Posterior cingulate gyrus (tissue), 11 donors: ENCODE measurements around the gene COL6A5.
"Not testable (repeated sequence)": the region's sequence is repeated elsewhere in the genome, so short reads cannot be mapped to it uniquely, and the experiment has no call there.

Experiments used
- DNase-seq, 10 donors: peaks; one replicate each; pipeline versions ENCODE4 v3.0.0 to v3.0.0-alpha.2; 2020 to 2021; ENCODE audit warnings: mixed read lengths in 3 of 10
- intact Hi-C: fragments of 100-400 bp; cut with DNase I; formaldehyde crosslinking; loops from one replicate; pipeline ENCODE4 v1.15.1; 2023

The COL6A5 gene, protein sequence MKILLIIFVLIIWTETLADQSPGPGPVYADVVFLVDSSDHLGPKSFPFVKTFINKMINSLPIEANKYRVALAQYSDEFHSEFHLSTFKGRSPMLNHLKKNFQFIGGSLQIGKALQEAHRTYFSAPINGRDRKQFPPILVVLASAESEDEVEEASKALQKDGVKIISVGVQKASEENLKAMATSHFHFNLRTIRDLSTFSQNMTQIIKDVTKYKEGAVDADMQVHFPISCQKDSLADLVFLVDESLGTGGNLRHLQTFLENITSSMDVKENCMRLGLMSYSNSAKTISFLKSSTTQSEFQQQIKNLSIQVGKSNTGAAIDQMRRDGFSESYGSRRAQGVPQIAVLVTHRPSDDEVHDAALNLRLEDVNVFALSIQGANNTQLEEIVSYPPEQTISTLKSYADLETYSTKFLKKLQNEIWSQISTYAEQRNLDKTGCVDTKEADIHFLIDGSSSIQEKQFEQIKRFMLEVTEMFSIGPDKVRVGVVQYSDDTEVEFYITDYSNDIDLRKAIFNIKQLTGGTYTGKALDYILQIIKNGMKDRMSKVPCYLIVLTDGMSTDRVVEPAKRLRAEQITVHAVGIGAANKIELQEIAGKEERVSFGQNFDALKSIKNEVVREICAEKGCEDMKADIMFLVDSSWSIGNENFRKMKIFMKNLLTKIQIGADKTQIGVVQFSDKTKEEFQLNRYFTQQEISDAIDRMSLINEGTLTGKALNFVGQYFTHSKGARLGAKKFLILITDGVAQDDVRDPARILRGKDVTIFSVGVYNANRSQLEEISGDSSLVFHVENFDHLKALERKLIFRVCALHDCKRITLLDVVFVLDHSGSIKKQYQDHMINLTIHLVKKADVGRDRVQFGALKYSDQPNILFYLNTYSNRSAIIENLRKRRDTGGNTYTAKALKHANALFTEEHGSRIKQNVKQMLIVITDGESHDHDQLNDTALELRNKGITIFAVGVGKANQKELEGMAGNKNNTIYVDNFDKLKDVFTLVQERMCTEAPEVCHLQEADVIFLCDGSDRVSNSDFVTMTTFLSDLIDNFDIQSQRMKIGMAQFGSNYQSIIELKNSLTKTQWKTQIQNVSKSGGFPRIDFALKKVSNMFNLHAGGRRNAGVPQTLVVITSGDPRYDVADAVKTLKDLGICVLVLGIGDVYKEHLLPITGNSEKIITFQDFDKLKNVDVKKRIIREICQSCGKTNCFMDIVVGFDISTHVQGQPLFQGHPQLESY (N-terminal part only)

GRCh38 chr3:130345487-130346079, at the start of gene COL6A5:
TSS of gene COL6A5 (plus strand) at chr3:130345672. CDS start at chr3:130373639, 27,967 bp downstream.
- intact Hi-C loops: no loop called here
- peak in 1 of 10 donors; percentile 31 for DNase-seq

DNA sequence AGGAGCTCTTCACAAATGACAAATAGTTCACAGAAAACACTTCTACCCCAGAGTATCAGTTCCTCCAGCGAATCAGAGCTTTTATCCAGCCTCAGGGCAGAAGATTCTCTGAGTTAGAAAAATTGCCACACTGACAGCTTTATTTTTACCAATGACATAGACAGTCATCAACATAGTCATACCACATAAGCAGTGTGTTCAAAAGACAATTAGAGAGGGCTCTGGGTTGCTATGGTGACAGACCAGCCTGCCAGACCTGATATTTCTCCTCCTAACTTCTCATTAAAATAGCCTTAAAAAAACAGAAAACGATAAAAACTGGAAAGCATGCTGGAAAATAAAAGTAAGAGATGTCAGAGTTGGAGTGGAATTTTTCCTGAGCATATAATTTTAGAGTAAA, 45.9 kb upstream of the COL6A5 start:
- intact Hi-C loops: no loop called here
- DNase-seq: no peak

GRCh38 chr3:130300888-130301287, 44.6 kb upstream of the COL6A5 start:
- intact Hi-C loops: no loop called here
- peak in 1 of 10 donors; percentile 76 for DNase-seq

- intact Hi-C loops: no loop called here
These were observed 35.4 kb upstream of the COL6A5 start for GRCh38 chr3:130310109-130310508.

DNA sequence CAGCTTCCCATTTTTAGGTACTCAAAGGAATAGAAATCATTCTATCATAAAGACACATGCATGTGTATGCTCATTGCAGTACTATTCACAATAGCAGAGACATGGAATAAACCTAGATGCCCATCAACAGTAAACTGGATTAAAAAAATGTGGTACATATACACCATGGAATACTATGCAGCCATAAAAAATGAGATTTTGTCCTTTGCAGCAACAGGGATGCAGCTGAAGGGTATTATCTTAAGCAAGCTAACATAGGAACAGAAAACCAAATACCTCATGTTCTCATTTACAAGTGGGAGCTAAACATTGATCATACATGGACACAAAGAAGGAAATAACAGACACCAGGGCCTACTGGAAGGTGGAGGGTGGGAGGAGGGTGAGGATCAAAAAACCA, 33.1 kb upstream of the COL6A5 start:
- intact Hi-C loops: no loop called here
- no peak for DNase-seq

More at GRCh38 chr3:130310109-130310508, 35.4 kb upstream of the COL6A5 start:
- DNase-seq: no peak

DNA sequence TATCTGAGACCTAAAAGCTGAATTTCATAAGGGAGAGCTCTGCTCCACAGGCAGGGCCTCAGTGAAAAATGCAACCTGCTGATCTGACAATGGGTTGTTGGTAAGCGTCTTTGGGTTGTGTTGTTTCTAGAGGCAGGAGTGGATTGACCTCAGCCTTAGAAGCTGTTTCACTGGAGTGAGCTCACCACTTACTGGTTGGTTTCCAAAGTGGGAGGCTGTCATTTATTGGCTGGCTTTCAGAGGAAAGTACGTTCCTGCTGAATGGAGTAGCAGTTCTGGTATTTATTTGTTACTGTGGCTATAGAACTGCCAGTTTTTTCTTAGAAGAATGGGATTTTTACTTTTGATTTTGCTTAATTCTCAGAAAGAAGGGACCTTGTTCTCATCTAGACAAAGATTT, 29.3 kb upstream of the COL6A5 start:
- no peak for DNase-seq
- intact Hi-C loops: no loop called here

DNA sequence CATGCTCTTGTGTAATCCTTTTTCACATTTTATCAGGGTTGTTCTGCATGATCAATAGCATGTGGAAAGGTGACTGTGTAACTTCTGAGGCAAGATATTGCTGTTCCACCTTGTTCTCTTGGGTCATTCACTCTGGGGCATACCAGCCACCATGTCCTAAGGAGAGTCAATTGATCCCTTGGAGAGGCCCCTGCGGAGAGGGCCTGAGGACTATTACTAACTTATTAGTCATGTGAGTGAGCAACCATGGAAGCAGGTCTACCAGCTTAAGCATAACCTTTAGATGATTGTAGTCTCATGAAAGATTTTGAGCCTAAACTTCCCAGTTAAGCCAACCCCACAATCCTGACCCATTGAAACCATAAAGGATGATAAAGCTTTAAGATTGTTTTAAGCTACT, 22.0 kb upstream of the COL6A5 start:
- DNase-seq: no peak
- intact Hi-C loops: no loop called here

- intact Hi-C loops: no loop called here
- no peak for DNase-seq
These were observed 4.7 kb upstream of the COL6A5 start for GRCh38 chr3:130340766-130341165.

- DNase-seq: no peak
- intact Hi-C loops: no loop called here
These were observed 4.1 kb upstream of the COL6A5 start for GRCh38 chr3:130341388-130341787.

DNA sequence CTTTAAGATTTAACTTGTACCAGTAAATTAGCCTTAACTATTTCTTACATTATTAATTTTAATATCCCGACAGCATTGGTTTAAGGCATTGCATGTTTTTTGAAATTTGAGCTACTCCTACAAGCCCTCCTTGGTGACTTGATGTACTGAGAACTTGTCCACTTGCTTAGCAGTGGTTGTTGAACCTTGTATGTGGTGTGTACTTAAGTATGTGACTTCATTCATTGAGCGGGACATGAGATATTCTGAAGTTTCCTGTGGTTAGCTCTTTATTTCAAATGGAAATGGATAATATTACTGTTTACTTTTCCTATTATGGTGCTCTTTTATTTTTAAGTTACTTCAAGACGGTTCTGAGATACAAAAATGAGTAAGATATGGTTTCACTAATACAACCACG, 3.6 kb upstream of the COL6A5 start:
- intact Hi-C loops: no loop called here
- no peak for DNase-seq

DNA sequence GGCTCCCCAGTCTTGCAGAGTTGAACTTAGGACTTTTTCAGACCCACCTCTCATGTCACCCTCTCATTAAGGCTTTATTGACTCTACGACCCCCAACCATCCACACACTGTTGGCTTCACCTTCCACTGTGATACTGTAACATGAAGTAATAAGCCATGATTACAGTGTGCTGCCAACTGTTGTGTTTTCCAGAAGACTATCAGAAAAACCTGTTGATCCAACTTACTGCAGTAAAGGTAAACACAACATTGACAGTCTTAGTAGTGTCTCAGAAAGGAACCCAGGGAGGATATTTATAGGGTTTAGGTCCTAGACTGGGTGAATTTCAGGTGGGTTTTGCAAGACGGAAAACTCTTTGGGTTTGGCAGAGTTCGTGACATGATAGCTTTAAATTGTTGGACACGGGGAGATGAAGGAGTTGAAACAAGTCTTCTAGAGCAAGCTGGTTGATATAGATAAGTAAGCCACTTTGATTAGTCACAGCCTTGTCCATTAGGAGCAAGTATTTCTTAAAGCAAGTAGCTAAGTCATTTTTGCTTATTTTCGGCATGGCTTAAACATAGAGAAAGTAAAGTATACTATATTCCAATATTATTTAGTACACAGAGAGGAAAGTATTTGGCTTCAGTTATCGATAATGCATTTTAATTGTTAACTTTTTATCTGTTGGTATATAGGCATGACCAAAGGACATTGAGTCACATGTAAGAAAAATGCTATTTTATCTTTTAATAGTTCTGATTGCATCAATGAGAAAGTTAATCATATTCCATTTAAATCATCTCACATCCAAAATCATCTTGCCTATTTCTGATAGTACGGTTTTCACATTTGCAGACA, 2.4 kb upstream of the COL6A5 start:
- DNase-seq: no peak
- intact Hi-C loops: no loop called here

- intact Hi-C loops, DNase-seq: not testable (repeated sequence)
These were observed 2.8 kb downstream of the COL6A5 start for GRCh38 chr3:130348258-130348657.

- DNase-seq: no peak
- intact Hi-C loops: no loop called here
These were observed 9.0 kb downstream of the COL6A5 start for GRCh38 chr3:130354430-130354829.

- intact Hi-C loops: no loop called here
- no peak for DNase-seq
These were observed 28.6 kb downstream of the COL6A5 start for GRCh38 chr3:130374033-130374432.

GRCh38 chr3:130374908-130375307, 29.4 kb downstream of the COL6A5 start:
- intact Hi-C loops: no loop called here
- DNase-seq: no peak

DNA sequence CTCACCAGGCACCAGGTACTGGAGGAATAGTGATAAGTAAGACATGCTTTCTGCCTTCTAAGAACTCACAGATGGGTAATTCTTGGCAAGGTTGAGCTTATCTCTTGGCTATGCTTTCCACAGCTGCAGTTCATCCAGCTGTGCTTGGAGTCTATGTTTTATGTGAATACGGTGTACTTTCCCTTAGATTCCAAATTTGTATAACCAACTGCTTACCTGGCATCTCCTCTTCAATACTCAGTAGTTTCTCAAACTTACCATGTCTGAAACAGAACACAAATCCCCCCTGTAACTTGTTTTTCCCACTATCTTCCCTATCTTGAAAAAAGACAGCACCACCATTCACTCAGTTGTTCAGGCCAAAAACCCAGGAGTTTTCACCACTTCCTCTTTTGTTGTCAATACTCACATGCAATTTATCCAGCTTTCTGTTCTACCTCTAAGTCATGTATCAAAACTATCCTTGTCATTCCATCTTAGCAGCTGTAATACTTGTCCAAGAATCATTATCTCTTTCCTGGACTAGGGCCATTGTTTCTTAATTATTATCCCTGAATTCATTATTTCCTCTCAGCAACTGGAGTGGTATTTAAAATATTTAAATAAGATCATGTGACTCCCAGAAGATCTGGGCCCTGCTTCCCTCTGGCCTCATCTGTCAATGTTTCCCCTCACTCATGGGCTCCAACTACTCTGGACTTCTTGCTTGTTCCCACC, 32.6 kb downstream of the COL6A5 start:
- no peak for DNase-seq
- intact Hi-C loops: no loop called here

- intact Hi-C loops: no loop called here
- no peak for DNase-seq
These were observed 33.3 kb downstream of the COL6A5 start for GRCh38 chr3:130378677-130379191.

- intact Hi-C loops: no loop called here
- no peak for DNase-seq
These were observed 33.8 kb downstream of the COL6A5 start for GRCh38 chr3:130379274-130379673.

DNA sequence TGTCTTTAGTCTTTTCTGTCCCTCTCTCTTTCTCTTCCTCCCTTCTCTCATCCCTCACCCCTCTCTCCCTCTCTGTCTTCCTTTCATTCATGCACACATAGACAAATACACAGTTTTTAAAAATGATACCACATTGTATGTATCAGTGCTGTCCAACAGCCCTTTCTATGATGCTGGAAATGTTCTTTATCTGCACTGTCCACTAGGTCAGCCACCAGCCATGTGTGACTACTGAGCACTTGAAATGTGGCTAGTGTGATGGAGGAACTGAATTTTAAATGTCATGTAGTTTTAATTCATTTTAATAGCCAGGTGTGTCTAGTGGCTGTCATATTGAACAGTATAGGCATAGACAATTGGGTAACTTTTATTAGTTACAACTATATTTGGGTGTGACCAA, 34.9 kb downstream of the COL6A5 start:
- intact Hi-C loops: no loop called here
- no peak for DNase-seq
